Activated CD8-positive, alpha-beta T cell treated with anti-CD3 and anti-CD28 coated beads, Interleukin-2, amount 10 ng/mL, durations not matched to agents 7 days and 5 days (primary cell): Measurements from ENCODE around the gene OR13C5. TPM values are rescaled to one million over a fixed set of nuclear protein-coding genes. Genes with fewer than 3 reads are reported as not detected.
"Not testable (repeated sequence)": the region's sequence is repeated elsewhere in the genome, so short reads cannot be mapped to it uniquely, and the experiment has no call there.

Experiments used
- ATAC-seq: fragments of 150-1000 bp; cut with Tn5 transposase; one replicate; pipeline ENCODE4 v1.10.0; 2021; ENCODE audit warnings: moderate library complexity
- CTCF ChIA-PET: fragments of 350-600 bp; sonication (Branson Sonifier 250); formaldehyde crosslinking; loops from one replicate; lab custom pipeline; 2021; ENCODE audit warnings: antibody characterized with exemption; lab: Charles Lee
- POLR2A ChIA-PET: fragments of 350-600 bp; sonication (Branson Sonifier 250); formaldehyde crosslinking; loops from one replicate; lab custom pipeline; 2021; ENCODE audit warnings: antibody characterized with exemption; lab: Charles Lee
- DNase-seq: peaks from one replicate; pipeline ENCODE4 v3.0.0-alpha.2; 2020
- H3K27ac Mint-ChIP-seq: one replicate; pipeline ENCODE4 v1.8.0; 2021; ENCODE audit warnings: mild to moderate bottlenecking, mixed read lengths
- H3K27me3 Mint-ChIP-seq: one replicate; pipeline ENCODE4 v1.8.0; 2021; ENCODE audit warnings: low read depth, mixed read lengths
- H3K36me3 Mint-ChIP-seq: one replicate; pipeline ENCODE4 v1.8.0; 2021; ENCODE audit warnings: low read depth, mixed read lengths
- H3K4me1 Mint-ChIP-seq: one replicate; pipeline ENCODE4 v1.8.0; 2021; ENCODE audit warnings: low read depth, mixed read lengths
- H3K4me3 Mint-ChIP-seq: one replicate; pipeline ENCODE4 v1.8.0; 2021; ENCODE audit warnings: mild to moderate bottlenecking, mixed read lengths
- H3K9me3 Mint-ChIP-seq: one replicate; pipeline ENCODE4 v1.8.0; 2022; ENCODE audit warnings: mixed read lengths; ENCODE audit not compliant: insufficient read depth
- total RNA-seq, 2 experiments: library from RNA; stranded (reverse); gene quantifications; one replicate each; pipeline ENCODE4 v1.2.3, GENCODE V29; 2021

The OR13C5 gene, protein sequence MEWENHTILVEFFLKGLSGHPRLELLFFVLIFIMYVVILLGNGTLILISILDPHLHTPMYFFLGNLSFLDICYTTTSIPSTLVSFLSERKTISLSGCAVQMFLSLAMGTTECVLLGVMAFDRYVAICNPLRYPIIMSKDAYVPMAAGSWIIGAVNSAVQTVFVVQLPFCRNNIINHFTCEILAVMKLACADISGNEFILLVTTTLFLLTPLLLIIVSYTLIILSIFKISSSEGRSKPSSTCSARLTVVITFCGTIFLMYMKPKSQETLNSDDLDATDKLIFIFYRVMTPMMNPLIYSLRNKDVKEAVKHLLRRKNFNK
- total RNA-seq, result not detected

DNA sequence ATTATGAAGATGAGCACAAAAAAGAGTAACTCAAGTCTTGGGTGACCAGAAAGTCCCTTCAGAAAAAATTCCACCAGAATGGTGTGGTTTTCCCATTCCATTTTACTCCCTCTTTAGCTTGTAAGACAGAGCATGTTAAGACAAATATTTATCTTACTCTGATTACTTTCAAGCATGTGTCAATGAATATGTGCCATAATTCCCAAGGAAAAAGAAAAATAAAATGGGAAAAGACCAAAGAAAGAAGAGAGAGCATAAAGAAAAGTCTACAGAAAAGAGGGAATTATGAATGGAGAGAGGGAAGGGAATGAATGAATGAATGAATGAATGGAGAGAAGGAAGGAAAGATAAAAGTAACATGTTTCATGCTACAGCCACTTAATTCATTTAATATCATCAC is at the start of gene OR13C5:
Gene OR13C5, minus strand, starts transcription at position 101 of the 400 bp plus-strand sequence. Its CDS starts 0 bp downstream, at position 101.
- DNase-seq, H3K4me1 Mint-ChIP-seq, H3K36me3 Mint-ChIP-seq, H3K27me3 Mint-ChIP-seq, POLR2A ChIA-PET, H3K9me3 Mint-ChIP-seq, ATAC-seq, H3K4me3 Mint-ChIP-seq, CTCF ChIA-PET, H3K27ac Mint-ChIP-seq: not testable (repeated sequence)

DNA sequence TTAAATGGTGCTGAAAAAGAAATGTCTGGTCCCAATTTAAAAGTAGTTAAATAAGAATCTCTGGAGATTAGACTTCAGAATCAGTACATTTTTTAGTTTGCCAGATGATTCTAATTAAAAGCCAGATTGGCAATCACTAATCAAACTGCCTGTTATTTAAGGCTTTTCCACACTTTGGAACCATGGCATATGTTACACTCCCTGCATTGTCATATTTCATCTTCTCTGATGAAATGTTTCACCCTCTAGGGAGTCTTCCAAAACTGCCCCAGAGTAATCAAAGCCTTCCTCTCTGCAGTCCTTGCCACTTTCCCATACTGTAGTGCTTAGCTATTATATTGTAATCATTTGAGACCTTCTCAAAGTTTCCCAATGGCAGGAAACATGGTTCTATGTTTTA is 36.2 kb upstream of the OR13C5 start:
- Mint-ChIP-seq H3K27ac (no peak overlapping the region), H3K4me3 (no peak overlapping the region), H3K27me3 (no peaks in the 10 kb centered on the region), H3K36me3 (no peaks in the 10 kb centered on the region), H3K4me1 (no peaks in the 10 kb centered on the region), H3K9me3 (peaks cover 6% of the 10 kb centered on the region)
- ATAC-seq (no peak), DNase-seq (no peak)
- ChIA-PET CTCF (no interaction called here), POLR2A (no interaction called here)

DNA sequence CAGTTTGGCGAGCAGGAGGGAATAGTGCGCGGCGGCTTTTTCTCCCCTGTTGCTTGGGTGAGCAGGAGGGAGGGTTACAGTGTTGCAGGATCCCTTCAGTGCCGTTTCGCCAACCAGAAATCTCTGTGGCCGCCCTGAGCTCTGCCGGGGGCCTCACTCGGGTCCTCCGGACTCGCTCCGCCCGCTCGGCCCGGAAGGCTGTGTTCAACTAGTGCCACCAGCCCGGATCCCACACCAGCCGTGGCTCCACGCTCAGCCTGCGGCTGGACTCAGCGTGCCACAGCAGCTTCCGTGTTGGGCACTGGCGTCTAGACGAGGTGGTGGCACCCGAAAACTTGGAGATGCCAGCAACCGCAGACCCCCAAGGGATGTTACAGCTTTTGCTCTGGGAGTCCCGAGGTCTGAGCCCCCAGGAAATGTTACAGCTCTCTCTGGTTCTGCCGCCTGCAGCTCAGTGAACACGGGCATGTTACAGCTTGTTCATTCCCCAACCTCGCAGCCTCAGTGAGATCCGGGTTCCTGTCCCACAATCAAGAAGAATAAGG is 34.8 kb upstream of the OR13C5 start:
- Mint-ChIP-seq H3K4me3 (no peak overlapping the region), H3K9me3 (peaks cover 4% of the 10 kb centered on the region), H3K27ac (no peak overlapping the region), H3K36me3 (no peaks in the 10 kb centered on the region), H3K27me3 (no peaks in the 10 kb centered on the region), H3K4me1 (no peaks in the 10 kb centered on the region)
- POLR2A ChIA-PET, result no interaction called here
- ATAC-seq (no peak), DNase-seq (no peak)
- CTCF ChIA-PET, result no interaction called here

DNA sequence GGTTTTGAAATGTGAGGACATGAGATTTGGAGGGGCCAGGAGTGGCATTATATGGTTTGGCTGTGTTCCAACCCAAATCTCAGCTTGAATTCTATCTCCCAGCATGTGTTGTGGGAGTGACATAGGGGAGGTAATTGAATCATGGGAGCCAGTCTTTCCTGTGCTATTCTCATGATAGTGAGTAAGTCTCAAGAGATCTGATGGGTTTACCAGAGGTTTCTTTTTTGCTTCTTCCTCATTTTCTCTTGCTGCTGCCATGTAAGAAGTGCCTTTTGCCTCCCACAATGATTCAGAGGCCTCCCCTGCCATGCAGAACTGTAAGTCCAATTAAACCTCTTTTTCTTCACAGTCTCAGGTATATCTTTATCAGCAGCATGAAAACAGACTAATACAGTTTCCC is 26.8 kb upstream of the OR13C5 start:
- H3K4me1 Mint-ChIP-seq, H3K27ac Mint-ChIP-seq, H3K4me3 Mint-ChIP-seq, DNase-seq, H3K36me3 Mint-ChIP-seq, H3K9me3 Mint-ChIP-seq, CTCF ChIA-PET, POLR2A ChIA-PET, H3K27me3 Mint-ChIP-seq, ATAC-seq: not testable (repeated sequence)

DNA sequence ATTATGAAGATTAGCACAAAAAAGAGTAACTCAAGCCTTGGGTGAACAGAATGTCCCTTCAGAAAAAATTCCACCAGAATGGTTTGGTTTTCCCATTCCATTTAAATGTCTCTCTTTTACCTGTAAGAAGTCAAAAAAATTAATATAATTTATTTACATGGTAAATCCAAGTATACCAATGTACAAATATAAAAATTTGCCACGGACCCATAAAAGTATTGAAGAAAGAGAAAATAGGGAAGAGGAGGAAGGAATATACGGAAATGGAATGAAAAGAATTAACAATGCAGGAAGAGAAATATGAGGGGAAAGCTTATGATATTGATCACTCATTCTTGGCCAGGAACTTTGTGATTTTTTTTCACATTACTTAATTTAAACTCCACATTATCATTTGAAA is 18.9 kb upstream of the OR13C5 start, which contains the start of gene OR13C9:
Gene OR13C9, minus strand, starts transcription at position 101 of the 400 bp plus-strand sequence. Its CDS starts 0 bp downstream, at position 101.
- H3K27ac Mint-ChIP-seq, result no peak within 1 kb of the TSS
- H3K36me3 Mint-ChIP-seq, result no peaks in the 10 kb centered on the region
- ChIA-PET POLR2A (no interaction called here), CTCF (no interaction called here)
- no peaks in the 10 kb centered on the region for H3K4me1 Mint-ChIP-seq
- no peaks in the 10 kb centered on the region for H3K9me3 Mint-ChIP-seq
- no peak within 1 kb of the TSS for H3K4me3 Mint-ChIP-seq
- DNase-seq (no peak), ATAC-seq (no peak)
- no peaks in the 10 kb centered on the region for H3K27me3 Mint-ChIP-seq

DNA sequence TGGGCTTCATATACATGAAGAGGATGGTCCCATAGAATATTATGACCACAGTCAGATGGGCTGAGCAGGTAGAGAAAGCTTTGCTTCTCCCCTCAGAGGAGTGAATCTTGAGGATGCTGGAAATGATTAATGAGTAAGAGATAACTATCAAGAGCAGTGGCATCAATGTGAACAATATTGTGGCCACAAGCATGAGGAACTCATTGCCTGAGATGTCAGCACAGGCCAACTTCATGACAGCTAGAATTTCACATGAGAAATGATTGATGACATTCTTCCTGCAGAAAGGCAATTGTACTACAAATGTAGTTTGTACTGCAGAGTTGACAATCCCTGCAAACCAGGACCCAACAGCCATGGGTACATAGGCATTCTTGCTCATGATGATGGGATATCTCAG is 18.2 kb upstream of the OR13C5 start:
- ChIA-PET POLR2A (no interaction called here), CTCF (no interaction called here)
- H3K4me1 Mint-ChIP-seq, result no peaks in the 10 kb centered on the region
- H3K4me3 Mint-ChIP-seq, result no peak overlapping the region
- no peaks in the 10 kb centered on the region for H3K36me3 Mint-ChIP-seq
- H3K27me3 Mint-ChIP-seq, result no peaks in the 10 kb centered on the region
- ATAC-seq (no peak), DNase-seq (no peak)
- no peak overlapping the region for H3K27ac Mint-ChIP-seq
- H3K9me3 Mint-ChIP-seq, result no peaks in the 10 kb centered on the region

DNA sequence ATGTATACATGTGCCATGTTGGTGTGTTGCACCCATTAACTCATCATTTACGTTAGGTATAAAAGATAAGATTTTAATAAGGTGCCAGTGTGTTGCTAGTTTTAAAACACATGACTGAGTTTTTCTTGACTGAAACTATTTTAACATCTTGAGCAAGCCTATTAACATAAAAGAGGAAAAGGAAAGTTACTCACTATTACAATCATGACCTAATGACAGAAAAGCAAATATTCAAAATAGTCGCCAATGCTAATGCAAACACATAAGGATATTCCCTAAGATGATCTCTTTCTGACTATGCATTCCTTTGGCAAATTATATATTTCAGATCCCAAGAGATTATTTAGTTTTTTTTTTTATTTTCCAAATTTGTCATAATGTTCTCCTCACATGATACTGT is 12.0 kb upstream of the OR13C5 start:
- no peak overlapping the region for H3K27ac Mint-ChIP-seq
- CTCF ChIA-PET, result no interaction called here

DNA sequence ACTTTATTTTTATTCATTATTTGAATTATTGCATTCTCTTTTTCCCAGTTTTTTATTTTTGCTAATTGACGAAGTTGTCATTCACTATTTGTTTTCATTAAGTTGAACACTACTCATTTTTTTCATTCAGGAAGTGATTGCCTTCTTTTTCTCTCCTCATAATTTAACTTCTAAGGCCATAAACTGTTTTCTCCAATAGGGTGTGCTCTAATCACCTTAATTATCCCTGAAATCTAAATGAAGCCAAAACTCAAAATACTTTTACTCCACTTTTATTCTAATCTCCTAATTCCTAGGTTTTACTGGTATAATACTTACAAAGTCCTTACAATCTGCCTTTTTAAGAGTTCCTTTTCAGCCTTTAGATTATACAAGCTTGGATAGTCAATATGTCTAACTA is 9.1 kb upstream of the OR13C5 start:
- no peaks in the 10 kb centered on the region for H3K36me3 Mint-ChIP-seq
- H3K4me1 Mint-ChIP-seq, result no peaks in the 10 kb centered on the region
- no peak overlapping the region for H3K27ac Mint-ChIP-seq
- H3K27me3 Mint-ChIP-seq, result no peaks in the 10 kb centered on the region
- ChIA-PET CTCF (no interaction called here), POLR2A (no interaction called here)
- no peaks in the 10 kb centered on the region for H3K9me3 Mint-ChIP-seq
- ATAC-seq (no peak), DNase-seq (no peak)
- H3K4me3 Mint-ChIP-seq, result no peak overlapping the region

More for the DNA sequence above, 12.0 kb upstream of the OR13C5 start:
- Mint-ChIP-seq H3K36me3 (no peaks in the 10 kb centered on the region), H3K4me1 (no peaks in the 10 kb centered on the region), H3K9me3 (no peaks in the 10 kb centered on the region), H3K27me3 (no peaks in the 10 kb centered on the region), H3K4me3 (no peak overlapping the region)
- POLR2A ChIA-PET, result no interaction called here
- DNase-seq, result no peak
- no peak for ATAC-seq

DNA sequence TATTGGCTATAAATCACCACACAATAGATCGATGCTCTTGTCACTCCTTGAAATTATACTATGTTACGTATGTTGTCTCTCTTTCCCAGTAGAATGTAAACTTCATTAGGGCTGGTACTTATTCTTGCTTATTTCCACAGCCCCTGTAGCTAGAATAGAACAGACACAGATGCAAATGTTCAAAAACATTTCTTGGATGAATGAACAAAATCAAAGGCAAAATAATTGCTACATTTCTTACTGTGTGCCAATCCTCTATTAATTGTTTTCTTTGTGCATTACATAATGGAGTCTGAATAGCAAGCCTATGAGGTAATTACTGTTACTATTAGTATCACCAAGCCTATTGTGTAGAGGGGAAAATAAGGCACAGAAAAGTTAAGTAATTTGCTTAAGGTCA is 6.9 kb upstream of the OR13C5 start:
- ChIA-PET POLR2A (no interaction called here), CTCF (no interaction called here)
- no peaks in the 10 kb centered on the region for H3K36me3 Mint-ChIP-seq
- no peak overlapping the region for H3K4me3 Mint-ChIP-seq
- no peaks in the 10 kb centered on the region for H3K27me3 Mint-ChIP-seq
- no peaks in the 10 kb centered on the region for H3K4me1 Mint-ChIP-seq
- DNase-seq (no peak), ATAC-seq (no peak)
- H3K27ac Mint-ChIP-seq, result no peak overlapping the region
- H3K9me3 Mint-ChIP-seq, result no peaks in the 10 kb centered on the region

DNA sequence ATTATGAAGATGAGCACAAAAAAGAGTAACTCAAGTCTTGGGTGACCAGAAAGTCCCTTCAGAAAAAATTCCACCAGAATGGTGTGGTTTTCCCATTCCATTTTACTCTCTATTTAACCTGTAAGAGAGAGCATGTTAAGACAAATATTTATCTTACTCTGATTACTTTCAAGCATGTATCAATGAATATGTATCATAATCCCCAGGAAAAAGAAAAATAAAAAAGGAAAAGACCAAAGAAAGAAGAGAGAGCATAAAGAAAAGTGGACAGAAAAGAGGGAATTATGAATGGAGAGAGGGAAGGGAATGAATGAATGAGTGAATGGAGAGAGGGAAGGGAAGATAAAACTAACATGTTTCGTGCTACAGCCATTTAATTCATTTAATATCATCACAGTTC is 6.3 kb upstream of the OR13C5 start, which contains the start of gene OR13C2:
Gene OR13C2, minus strand, starts transcription at position 101 of the 400 bp plus-strand sequence. Its CDS starts 0 bp downstream, at position 101.
- DNase-seq, POLR2A ChIA-PET, H3K9me3 Mint-ChIP-seq, CTCF ChIA-PET, H3K27me3 Mint-ChIP-seq, H3K4me1 Mint-ChIP-seq, H3K4me3 Mint-ChIP-seq, H3K36me3 Mint-ChIP-seq, H3K27ac Mint-ChIP-seq, ATAC-seq: not testable (repeated sequence)

DNA sequence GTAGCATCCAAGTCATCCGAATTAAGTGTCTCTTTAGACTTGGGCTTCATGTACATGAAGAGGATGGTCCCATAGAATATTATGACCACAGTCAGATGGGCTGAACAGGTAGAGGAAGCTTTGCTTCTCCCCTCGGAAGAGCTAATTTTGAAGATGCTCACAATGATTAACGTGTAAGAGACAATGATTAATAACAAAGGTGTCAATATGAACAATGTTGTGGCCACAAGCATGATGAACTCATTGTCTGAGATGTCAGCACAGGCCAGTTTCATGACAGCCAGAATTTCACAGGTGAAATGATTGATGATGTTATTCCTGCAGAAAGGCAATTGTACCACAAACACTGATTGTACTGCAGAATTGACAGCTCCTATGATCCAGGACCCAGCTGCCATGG is 5.6 kb upstream of the OR13C5 start:
- DNase-seq (no peak), ATAC-seq (no peak)
- no peaks in the 10 kb centered on the region for H3K4me1 Mint-ChIP-seq
- H3K27ac Mint-ChIP-seq, result no peak overlapping the region
- no peaks in the 10 kb centered on the region for H3K9me3 Mint-ChIP-seq
- H3K27me3 Mint-ChIP-seq, result no peaks in the 10 kb centered on the region
- ChIA-PET CTCF (no interaction called here), POLR2A (no interaction called here)
- H3K36me3 Mint-ChIP-seq, result no peaks in the 10 kb centered on the region
- H3K4me3 Mint-ChIP-seq, result no peak overlapping the region

DNA sequence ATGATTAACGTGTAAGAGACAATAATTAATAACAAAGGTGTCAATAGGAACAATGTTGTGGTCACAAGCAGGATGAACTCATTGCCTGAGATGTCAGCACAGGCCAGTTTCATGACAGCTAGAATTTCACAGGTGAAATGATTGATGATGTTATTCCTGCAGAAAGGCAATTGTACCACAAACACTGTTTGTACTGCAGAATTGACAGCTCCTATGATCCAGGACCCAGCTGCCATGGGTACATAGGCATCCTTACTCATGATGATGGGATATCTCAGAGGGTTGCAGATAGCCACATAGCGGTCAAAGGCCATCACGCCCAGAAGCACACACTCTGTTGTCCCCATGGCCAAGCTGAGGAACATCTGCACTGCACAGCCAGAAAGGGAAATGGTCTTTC is 464 bp downstream of the OR13C5 start:
- H3K27ac Mint-ChIP-seq, POLR2A ChIA-PET, H3K4me3 Mint-ChIP-seq, H3K4me1 Mint-ChIP-seq, H3K36me3 Mint-ChIP-seq, CTCF ChIA-PET, DNase-seq, H3K27me3 Mint-ChIP-seq, ATAC-seq, H3K9me3 Mint-ChIP-seq: not testable (repeated sequence)
